ENCODE data around the gene DENND2C.

Gene DENND2C

DNA sequence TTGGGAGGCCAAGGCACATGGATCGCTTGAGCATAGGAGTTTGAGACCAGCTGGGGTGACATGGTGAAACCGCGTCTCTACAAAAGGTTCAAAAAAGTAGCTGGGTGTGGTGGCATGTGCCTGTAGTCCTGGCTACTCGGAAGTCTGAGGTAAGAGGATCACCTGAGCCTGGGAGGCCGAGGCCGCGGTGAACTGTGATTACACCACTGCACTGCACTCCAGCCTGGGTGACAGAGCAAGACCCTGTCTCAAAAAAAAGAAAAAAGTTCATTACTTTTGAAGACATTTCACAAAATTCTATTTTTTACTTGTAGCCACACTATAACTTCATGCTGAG, 2.1 kb upstream of the DENND2C start:
- DNase-seq: no peak

DNA sequence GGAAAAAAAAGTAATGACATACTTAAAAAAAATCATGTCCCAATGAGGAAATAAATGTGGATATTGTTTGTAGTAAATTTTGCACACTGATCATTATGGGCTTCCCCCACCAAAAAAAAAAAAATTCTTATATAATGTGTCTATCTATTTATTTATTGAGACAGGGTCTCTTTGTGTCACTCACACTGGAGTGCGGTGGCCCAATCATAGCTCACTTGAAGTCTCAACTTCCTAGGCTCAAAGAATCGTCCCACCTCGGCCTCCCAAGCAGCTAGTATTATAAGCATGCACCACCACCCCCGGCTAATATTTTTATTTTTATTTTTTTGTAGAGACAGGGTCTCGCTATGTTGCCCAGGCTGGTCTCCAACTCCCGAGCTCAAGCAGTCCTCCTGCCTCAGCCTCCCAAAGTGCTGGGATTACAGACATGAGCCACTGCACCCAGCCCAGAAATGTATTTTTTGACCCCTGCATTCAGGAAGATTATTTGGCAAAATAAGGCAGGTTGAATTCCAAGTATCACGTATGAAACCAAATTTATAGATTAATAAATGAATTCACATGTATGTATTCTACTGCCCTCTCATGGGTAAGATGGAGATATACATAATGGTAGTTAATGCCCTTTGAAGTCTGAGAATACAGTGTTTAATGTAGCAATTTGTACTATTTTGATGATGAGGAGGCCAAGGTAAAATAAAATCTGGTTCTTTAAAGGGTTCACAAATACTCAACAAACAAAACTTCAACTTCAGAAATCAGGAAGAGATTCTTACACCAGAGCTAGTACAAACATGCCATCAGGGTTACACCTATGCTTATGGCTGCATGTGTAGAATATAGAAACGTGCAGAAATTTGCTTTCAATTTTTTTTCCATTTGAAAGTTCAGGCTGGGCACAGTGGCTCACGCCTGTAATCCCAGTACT, 1.4 kb upstream of the DENND2C start:
- peak in 2 of 4 experiments; percentile 24 to 33 for DNase-seq

DNA sequence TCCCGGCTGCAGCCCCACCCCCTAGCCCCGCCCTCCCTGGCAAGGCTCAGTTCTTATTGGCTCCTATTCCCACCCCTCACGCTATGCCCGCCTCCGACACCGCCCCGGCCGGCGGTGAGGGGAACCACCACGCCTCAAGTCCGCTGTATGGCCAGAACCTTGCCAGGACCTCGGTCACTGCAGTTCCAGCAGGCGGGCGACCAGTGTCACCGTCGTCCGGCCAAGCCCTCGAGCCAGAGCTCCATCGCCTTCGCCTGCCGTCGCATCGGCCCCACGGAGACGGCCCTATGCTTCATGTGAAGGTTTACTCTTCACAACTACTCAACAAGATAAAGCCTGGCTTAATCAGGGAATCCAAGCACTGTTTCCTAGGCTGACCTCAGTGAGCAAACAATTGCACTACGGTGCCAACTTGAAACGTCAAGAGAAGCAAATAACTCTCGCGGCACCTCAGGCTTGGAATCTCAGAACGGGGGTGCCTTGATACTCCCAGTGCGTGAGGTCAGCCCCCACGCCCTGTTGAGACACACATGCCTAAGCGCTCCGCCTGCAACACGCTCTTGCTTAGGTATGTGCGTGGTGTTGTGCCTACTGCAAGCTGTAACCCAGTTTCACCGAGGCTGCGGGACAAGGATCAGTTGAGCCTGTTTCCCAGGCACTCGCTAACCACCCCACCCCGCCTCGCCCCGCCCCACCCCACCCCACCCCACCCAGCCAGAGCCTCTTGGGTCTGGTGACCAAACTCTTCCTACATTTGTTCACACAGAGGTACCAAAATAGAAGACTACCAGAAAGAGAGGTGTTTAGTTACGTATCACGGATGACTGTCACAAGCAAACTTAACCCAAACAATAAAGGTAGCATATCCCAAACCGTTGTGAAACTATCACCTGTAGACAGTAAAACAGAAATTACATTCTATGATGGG, 498 bp upstream of the DENND2C start:
- DNase-seq: peak; percentile 92 to 96 (median 94)

DNA sequence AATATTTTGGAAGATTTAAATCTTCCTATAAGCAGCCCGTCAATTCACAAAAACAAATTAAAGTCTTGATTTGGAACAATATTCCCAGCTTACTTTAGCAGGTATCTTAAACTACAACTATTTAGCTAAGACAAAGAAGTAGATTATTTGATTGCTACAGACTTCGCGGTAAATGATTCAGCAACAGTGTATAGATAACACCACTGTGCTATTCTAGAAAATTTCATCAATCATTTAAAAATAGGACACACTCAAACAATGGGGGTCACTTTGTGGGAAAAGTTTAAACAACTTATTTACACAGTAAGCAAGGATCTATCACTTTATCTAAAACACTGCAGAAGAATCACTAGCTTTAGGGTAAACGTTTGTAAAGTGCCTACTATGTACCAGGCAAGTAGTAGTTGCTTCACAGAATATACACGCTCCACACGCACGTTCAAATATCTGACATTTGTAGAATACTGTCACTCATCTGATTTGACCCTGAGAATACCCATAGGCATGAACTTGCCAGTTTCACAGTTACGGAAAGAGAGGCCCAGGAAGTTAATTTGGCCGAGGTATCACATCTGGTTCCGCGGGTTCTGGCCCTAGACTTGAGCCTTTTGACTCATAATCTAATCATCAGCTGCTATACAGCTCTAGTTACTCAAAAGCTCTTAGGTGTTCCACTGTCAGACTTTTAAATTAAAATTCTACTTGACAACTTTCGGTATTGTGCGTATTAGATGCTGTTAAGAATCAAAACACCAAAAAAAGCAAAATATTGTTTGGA, 876 bp downstream of the DENND2C start:
- DNase-seq: peak in 1 of 4 experiments; percentile 6

DNA sequence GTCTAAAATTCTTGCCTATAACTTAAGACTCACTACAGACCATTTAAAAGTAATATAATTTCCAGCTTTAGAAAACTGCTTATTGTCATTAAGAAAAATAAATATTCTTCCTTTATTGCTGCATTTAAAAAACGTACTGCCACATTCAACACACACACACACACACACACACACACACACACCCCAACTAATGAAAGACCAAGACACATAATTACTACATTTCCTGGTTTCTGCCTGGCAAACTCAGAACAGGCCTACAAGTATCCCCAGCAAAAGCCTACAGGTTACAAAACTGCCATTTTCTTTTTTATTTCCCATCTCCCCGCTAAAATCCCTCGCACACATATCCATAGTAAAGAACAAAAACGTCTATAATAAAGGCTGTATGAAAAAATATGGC, 1.5 kb downstream of the DENND2C start:
- DNase-seq: no peak

DNA sequence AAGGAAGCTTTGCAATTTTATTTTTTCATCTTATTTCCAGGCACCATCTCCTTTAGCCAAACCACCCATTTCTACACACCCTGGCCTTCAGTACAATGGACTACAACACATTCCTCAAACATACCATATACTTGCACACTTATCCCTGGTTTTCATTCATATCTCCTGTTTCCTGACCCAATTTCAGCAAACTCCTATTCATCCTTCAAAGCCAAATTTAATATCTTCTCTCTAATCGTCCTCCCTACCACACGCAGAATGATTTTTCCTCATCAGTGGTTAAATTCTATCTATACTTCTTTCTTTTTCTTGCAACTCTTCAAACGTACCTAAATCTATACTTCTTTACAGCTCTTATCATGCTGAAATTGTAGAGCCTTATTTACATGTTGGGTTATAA, 2.9 kb downstream of the DENND2C start:
- no peak for DNase-seq

DNA sequence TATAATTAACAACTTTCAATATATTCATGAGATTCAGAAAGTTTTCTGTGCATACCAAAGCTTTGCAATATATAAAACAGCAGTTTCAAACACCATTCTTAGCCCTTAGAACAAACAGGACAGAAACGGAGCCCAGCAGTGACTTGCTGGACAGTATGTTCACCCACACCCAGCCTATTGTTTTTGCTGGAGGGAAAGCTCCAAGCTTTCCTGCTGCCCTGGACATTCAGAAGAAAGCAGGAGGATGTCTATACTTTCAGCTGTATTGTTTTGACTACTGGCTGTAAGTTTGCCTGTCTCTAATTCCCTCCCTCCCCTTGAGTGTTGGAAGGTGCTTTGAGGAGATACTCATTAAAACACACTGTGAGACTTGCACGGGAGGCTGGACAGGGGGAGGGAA, 9.6 kb downstream of the DENND2C start:
- no peak for DNase-seq

DNA sequence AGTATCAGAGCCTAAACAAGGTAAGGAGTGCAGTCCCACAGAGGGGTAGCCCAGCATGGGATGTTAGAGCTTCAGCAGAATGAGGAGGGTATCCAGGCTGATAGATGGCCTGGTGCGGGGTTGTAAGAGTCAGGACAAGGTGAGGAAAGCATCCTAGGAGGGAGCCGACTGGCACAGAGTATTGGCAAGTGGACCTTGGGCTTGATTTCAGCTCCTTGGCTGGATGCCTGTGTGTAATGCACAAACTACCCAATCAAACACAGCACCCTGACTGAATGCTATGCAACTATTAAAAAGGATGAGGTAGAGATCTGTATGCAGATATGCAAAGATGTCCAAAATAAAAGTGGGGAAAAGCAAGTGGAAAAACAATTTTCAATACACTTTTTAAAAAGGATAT, 18.0 kb downstream of the DENND2C start:
- no peak for DNase-seq

DNA sequence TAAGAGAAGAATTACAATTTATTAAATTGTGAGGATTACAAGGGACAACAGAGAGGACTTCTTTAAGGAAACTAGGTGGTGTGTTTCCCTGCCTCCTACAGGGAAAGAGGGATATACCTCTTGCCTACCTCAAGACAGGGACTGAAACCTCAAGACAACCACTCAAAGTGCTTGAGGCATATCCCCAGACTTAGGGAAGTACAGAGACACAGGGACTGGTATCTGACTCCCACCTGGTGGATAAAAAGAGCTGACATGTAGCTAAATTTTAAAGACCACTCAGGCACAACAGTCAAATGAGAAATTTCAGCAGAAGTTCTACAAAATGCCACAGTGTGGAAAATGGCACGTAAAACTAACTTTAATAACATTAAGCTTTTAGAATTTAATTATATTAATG, 21.3 kb downstream of the DENND2C start:
- no peak for DNase-seq

DNA sequence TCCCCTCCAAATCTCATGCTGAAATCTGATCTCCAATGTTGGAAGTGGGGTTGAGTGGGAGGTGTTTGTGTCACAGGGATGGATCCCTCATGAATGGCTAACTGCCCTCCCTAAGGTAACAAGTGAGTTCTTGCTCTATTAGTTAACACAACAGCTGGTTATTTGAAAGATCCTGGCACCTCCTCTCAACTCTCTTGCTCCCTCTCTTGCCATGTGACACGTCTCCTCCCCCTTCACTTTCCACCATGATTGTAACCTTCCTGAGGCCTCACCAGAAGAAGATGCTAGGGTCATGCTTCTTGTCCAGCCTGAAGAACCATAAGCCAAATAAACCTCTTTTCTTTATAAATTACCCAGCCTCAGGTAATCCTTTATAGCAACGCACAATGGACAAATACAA, 28.5 kb downstream of the DENND2C start:
- DNase-seq: no peak

DNA sequence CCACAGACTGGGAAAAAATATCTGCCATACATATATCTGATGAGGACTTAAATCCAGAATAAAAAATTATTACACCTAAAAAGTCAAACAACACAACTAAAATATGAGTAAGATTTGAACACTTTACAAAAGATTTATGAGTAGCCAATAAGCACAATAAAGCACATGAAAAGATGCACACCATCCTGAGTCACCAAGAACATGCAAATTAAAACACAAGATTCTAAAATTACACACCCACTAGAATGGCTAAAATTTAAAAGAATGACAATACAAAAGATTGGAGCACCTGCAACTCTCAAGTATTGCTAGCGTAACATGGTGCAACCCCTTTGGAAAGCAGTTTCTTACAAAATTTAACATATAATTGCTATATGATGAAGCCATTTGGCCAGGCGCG, 30.9 kb downstream of the DENND2C start:
- no peak for DNase-seq

DNA sequence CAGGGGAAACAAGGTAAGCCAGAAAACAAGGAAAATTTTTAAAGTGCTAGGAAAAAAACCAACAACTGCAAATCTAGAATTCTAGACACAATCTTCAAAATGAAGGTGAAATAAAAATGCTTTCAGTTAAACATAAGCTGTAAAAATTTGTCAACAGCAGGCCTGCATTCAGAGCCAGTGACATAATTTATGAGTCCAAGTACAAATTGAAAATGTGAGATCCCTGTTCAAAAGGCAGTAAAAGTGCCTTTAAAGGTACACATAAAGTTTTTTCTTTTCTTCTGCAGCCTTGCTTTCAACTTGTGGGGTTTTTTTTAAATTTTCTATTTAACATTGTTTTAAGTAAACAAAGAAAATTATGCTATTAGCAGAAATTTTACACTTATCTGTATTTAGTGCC, 37.4 kb downstream of the DENND2C start:
- DNase-seq: no peak

DNA sequence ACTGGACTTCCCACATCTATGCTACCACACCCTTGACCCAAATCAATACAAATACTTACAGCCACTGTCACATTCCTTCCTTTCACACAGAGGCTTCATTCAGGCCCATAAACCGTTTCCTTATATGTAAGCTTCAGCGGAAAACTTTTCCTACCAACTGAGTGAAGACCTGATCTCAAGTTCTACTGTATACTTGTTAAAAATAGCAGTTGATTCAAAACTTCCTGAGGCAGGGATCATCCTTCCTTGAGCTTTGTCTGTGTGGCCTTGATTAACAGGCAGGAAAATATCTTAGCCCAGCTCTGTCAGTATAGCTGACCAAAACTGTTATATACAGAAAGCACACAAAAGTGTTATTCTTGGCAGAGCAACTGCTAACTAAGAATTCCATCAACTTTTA, 42.7 kb downstream of the DENND2C start:
- DNase-seq: no peak

DNA sequence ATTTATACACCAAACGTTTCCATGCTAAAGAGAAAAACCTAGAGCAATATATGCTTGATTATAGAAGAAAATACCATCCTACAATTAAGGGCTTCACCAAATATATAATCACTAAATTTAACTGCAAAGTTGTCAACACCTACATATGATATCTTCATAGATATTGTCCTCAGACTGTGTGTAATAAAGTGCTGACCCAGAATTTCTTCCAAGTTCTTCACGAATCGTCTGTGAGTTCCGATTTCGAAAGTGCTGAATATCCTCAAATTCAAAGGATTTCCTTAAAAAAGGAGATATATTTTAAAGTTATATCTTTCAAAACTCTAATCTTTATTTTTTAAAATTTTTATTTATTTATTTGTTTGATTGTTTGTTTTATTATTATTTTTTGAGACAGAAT, 46.5 kb downstream of the DENND2C start:
- DNase-seq: no peak

DNA sequence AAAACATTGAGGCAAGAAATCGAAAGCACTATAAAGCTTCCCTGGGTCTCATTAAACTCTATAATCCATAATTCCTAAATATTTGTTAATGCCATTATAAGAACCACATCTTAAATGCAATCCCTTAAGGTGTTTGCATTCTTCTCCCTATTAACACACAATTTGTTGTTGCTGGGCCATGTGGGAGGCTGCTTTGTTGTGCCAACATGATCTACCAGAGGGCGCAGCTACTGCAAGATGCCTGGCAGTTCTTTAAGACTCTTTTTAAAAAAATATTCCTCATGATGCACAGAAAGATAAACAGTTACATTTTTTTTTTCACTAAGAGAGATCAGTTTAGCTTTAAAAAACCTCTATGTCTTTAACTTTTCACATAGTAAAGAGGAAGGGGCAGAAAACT, 49.4 kb downstream of the DENND2C start:
- peak in 1 of 4 experiments; percentile 1 for DNase-seq

DNA sequence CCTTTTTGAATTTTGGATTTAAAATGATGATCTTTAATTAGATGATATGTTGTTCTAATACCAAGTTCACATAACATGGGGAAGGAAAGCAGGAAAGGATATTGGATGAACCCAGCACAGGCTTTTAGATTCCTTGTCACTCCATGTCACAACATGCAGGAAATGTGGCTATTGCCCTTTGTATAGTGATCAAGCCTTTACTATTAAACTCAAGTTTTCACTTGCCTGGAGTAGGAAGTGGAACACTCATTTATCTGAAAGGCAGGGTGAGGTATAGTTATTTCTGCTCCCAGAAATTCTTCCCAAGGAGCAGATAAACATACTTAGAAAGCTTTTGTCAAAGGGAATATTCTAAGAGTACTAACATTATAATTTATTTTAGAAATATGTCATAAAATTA, 51.2 kb downstream of the DENND2C start:
- DNase-seq: no peak

DNA sequence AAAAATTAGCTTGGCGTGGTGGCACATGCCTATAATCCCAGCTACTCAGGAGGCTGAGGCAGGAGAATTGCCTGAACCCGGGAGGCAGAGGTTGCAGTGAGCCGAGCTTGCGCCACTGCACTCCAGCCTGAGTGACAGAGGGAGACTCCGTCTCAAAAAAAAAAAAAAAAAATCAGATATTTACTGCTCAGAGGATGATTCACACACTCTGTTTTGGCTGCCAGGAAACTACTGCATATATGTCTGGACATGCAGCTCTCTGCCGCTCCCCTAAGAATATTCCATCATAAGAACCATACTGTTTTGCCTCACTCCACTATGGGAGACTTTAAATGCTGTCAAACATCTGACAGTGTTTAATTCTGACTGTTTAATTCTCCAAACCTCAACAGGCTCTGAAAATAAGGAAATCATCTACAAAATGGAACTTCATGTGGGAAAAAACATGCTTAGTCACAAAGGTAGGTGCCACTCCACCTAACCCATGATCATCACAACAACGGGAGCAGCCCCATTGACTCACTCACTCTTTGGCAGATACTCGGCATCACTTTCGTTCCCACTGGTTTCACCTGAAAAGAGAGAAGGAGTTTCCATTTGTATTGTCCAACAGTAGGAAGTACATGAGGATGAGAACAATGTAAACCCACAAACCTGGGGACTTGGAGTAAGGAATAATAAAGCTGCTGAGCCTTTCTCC, 59.2 kb downstream of the DENND2C start:
- no peak for DNase-seq

DNA sequence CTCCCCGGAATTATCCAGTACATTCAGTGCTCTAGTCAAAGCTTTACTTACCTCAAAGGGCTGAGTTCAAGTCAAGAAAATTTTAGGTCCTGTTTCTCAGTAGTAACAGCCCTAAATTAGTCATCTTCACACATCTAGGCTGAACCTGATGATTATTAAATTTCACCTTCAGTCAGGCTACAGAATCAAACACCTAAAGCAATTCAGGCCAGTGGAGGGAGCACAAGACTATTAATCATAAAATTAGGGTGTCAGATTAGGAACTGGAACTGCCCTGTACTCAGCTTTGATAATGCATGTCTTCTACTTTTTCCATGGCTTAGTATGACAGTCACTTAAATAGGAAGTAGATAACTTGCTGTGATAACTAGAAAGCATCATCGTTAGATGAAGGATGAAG, 60.0 kb downstream of the DENND2C start:
- no peak for DNase-seq

DNA sequence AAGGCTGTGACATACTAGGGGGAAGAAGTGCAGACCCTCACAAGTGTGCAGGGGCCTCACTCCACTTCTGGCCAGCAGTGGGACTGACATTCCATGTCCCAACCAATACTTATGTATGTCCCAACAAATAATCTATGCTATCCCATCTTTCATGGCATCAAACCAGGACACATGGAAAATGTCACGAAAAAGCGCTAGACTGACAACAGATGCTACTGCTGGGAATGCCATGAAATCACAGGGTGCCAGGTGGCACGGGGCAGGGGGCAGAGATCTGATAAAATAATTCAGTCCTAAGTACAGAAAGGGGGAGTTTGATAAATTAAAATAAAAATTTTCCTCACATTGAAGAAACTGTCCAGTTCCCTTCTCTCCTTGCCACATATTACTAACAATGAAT, 60.8 kb downstream of the DENND2C start:
- no peak for DNase-seq

DNA sequence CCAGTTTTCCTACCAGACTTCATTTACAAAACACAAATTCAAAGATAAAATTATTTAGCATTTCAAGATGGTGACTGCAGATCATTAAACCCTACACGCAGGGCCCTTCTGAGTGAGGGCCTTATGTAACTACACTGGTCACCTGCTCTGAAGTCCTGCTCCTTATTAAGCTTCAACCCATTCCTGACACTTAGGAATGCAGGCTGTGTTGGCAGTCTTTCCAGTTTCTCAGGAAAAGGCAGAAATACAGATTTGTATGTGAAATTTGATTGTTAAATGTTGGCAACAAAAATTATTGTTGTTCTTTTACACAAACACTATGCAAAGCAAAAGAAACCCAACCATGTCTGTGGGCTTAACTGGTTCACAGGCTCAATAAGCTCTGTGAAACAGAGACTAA, 62.6 kb downstream of the DENND2C start:
- DNase-seq: no peak

DNA sequence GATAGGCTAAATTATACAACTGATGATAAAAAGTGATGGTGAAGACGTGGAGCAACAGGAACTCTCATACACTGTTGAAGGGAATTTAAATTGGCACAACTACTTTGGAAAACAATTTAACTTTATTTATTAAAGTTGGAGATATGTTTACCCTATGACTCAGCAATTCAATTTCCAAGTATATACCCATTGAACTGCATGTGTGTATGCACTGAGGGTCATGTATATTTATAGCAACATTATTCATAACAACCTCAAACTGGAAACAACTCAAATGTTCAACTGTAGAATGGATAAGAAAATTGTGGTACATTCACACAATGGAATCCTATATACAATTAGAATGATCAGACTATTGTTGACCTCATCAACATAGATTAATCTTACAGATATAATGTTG, 71.9 kb downstream of the DENND2C start:
- no peak for DNase-seq

DNA sequence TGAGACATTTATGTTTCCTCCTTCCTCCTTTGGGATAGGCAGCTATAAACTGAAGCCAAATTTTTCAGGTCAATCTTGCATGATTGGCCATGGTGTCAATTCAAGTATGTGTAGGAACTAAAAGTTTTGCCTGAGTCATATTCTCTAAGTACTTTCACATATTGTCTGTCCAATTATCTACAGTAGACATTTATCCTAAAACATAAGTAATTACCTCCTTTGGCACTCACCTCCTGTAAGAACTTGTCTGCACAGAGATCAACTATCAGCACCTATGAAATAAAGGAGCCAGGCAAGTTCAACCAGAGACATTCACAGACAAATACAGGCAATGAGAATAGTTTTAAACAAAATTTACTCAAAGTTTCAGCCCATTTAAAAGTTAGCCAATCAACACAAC, 74.2 kb downstream of the DENND2C start:
- no peak for DNase-seq

Data from suppressor macrophage (primary cell).